ENCODE results near the gene POMGNT2.
"Not testable (repeated sequence)": the region's sequence is repeated elsewhere in the genome, so short reads cannot be mapped to it uniquely, and the experiment has no call there.

Gene POMGNT2

DNA sequence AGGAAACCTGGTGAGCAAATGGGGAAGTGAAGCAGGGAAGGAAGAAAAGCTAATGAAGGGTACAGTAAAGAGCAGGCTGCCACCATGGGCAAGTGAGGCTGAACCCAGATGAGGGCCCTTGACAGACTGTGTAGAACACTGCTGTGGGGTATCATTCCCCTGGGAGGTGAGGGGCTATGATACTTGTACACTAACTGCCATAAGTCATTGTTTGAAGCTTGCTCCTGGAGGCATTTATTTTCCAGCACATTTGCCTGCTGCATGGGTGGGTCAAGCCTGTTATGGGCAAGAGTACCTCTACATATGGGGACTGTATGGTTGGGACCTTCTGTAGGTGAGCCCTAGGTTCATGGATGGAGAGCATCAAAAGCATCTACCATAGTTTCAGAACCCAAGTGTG is 57.4 kb downstream of the POMGNT2 start:
- CTCF ChIA-PET, result no interaction called here
- POLR2A ChIA-PET, result no interaction called here
- TF ChIP-seq PKNOX1 (IDR thresholded peaks at IDR 0.05), result no peak
- no peak for DNase-seq (ENCODE audit: extremely low spot score)

DNA sequence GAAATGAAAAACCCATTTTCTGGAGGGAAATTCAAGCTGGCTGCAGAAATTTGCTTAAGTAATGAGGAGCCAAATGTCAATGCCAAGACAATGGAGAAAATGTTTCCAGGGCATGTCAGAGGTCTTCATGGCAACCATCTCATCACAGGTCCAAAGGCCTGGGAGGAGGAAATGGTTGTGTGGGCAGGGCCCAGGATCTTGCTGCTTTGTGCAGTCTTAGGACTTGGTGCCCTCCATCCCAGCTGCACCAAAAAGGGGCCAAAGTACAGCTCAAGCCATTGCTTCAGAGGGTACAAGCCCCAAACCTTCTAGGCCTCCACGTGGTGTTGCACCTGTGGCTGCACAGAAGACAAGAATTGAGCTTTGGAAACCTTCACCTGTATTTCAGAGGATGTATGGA is 59.3 kb downstream of the POMGNT2 start:
- POLR2A ChIA-PET, result no interaction called here
- TF ChIP-seq PKNOX1 (IDR thresholded peaks at IDR 0.05) (no peak), BHLHE40 (IDR thresholded peaks at IDR 0.05; ENCODE audit: borderline replicate concordance) (no peak), CTBP1 (IDR thresholded peaks at IDR 0.05; ENCODE audit: borderline replicate concordance) (no peak), ARNT (IDR thresholded peaks at IDR 0.05) (no peak), ELF4 (IDR thresholded peaks at IDR 0.05) (no peak), LEF1 (IDR thresholded peaks at IDR 0.05; ENCODE audit: borderline replicate concordance) (no peak), FOXA1 (IDR thresholded peaks at IDR 0.05) (no peak), L3MBTL2 (conservative IDR thresholded peaks at IDR 0.05) (no peak), FOXM1 (IDR thresholded peaks at IDR 0.05; ENCODE audit: borderline replicate concordance) (no peak), FOXK2 (IDR thresholded peaks at IDR 0.05) (no peak), HDGF (IDR thresholded peaks at IDR 0.05; ENCODE audit: borderline replicate concordance) (no peak), ZNF384 (IDR thresholded peaks at IDR 0.05) (no peak), TARDBP (IDR thresholded peaks at IDR 0.05) (no peak), SP1 (IDR thresholded peaks at IDR 0.05) (no peak), SUZ12 (IDR thresholded peaks at IDR 0.05) (no peak), NFRKB (IDR thresholded peaks at IDR 0.05) (no peak)
- DNase-seq (ENCODE audit: extremely low spot score), result no peak
- CTCF ChIA-PET, result no interaction called here

DNA sequence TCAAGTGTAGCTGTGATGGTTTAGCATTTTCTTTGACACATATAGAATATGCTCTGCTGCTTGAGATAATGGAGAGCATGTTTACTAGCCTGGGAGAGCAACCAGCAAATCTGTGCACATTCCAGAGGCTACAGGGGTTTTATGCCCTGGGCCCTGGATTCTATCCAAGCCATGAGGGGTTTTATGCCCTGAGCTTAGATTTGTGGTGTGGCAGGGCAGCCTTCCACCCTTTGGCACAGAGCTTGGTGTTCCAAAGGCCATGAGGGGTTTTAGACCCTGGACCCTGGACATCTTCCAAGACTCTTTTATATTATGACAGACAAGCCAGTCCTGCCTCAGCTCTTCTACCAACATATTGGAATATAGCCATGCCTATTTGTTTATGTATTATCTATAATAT is 60.8 kb downstream of the POMGNT2 start:
- CTCF ChIA-PET; DNase-seq (ENCODE audit: extremely low spot score); POLR2A ChIA-PET: not testable (repeated sequence)

GRCh38 chr3:43043793-43044192 is 62.1 kb downstream of the POMGNT2 start:
- ChIA-PET CTCF (no interaction called here), POLR2A (no interaction called here)

GRCh38 chr3:43043071-43043766 is 62.7 kb downstream of the POMGNT2 start:
- TF ChIP-seq NFRKB (IDR thresholded peaks at IDR 0.05), result no peak
- TF ChIP-seq PKNOX1 (IDR thresholded peaks at IDR 0.05), result no peak
- no peak for DNase-seq (ENCODE audit: extremely low spot score)
- CTCF ChIA-PET, result no interaction called here
- POLR2A ChIA-PET, result no interaction called here

More at GRCh38 chr3:43043793-43044192, 62.1 kb downstream of the POMGNT2 start:
- DNase-seq (ENCODE audit: extremely low spot score), result no peak
- no peak for TF ChIP-seq FOXK2 (IDR thresholded peaks at IDR 0.05)
- TF ChIP-seq ARNT (IDR thresholded peaks at IDR 0.05), result no peak
- TF ChIP-seq SUZ12 (IDR thresholded peaks at IDR 0.05), result no peak
- TF ChIP-seq L3MBTL2 (conservative IDR thresholded peaks at IDR 0.05), result no peak
- no peak for TF ChIP-seq LEF1 (IDR thresholded peaks at IDR 0.05; ENCODE audit: borderline replicate concordance)
- no peak for TF ChIP-seq FOXA1 (IDR thresholded peaks at IDR 0.05)
- TF ChIP-seq NFRKB (IDR thresholded peaks at IDR 0.05), result no peak
- TF ChIP-seq CTBP1 (IDR thresholded peaks at IDR 0.05; ENCODE audit: borderline replicate concordance), result no peak
- no peak for TF ChIP-seq HDGF (IDR thresholded peaks at IDR 0.05; ENCODE audit: borderline replicate concordance)
- no peak for TF ChIP-seq FOXM1 (IDR thresholded peaks at IDR 0.05; ENCODE audit: borderline replicate concordance)
- no peak for TF ChIP-seq TARDBP (IDR thresholded peaks at IDR 0.05)
- TF ChIP-seq ELF4 (IDR thresholded peaks at IDR 0.05), result no peak
- TF ChIP-seq PKNOX1 (IDR thresholded peaks at IDR 0.05), result no peak
- no peak for TF ChIP-seq SP1 (IDR thresholded peaks at IDR 0.05)
- no peak for TF ChIP-seq BHLHE40 (IDR thresholded peaks at IDR 0.05; ENCODE audit: borderline replicate concordance)
- no peak for TF ChIP-seq ZNF384 (IDR thresholded peaks at IDR 0.05)

GRCh38 chr3:43041517-43041916 is 64.4 kb downstream of the POMGNT2 start:
- DNase-seq (ENCODE audit: extremely low spot score), result no peak
- TF ChIP-seq ELF4 (IDR thresholded peaks at IDR 0.05) (no peak), PKNOX1 (IDR thresholded peaks at IDR 0.05) (no peak), SUZ12 (IDR thresholded peaks at IDR 0.05) (no peak), NFRKB (IDR thresholded peaks at IDR 0.05) (no peak), L3MBTL2 (conservative IDR thresholded peaks at IDR 0.05) (no peak)
- POLR2A ChIA-PET, result no interaction called here
- CTCF ChIA-PET, result no interaction called here

Measured in HEK293T (cell line).